ENCODE measurements around the gene PPARG.
"Not testable (repeated sequence)": the region's sequence is repeated elsewhere in the genome, so short reads cannot be mapped to it uniquely, and the experiment has no call there.

Gene PPARG

DNA sequence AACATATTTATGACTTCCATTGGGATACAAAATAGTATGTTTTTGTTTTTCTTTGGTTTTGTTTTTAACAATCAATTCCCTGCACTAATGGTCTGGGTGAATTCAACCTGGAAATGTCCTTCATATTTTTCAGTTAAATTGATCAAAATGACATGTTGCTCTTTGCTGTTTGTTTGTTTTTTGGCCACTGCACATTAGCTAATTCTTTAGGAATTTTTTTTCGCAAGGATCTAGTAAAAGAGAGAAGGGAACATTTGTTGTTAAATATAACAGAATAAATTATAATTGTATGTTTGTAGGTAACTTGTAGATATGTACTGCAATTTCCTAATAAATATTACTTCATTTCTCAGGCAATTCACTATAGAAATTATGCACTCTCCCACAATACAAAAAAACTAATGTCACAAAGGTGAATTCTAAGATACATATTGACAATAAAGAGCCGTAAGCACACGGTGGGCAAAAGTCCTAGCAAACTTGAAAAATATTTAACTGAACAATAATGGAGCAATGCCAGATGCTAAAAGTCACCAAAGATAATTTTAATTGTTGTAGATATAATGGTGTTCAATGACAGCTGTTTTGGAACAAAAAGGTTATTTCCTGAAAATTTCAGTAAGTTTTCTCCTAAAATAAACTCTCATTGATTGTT, 21.4 kb upstream of the PPARG start:
- no peak for DNase-seq (ENCODE audit: low read depth)
- TF ChIP-seq, protein P1, sequence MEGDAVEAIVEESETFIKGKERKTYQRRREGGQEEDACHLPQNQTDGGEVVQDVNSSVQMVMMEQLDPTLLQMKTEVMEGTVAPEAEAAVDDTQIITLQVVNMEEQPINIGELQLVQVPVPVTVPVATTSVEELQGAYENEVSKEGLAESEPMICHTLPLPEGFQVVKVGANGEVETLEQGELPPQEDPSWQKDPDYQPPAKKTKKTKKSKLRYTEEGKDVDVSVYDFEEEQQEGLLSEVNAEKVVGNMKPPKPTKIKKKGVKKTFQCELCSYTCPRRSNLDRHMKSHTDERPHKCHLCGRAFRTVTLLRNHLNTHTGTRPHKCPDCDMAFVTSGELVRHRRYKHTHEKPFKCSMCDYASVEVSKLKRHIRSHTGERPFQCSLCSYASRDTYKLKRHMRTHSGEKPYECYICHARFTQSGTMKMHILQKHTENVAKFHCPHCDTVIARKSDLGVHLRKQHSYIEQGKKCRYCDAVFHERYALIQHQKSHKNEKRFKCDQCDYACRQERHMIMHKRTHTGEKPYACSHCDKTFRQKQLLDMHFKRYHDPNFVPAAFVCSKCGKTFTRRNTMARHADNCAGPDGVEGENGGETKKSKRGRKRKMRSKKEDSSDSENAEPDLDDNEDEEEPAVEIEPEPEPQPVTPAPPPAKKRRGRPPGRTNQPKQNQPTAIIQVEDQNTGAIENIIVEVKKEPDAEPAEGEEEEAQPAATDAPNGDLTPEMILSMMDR (conservative IDR thresholded peaks at IDR 0.05; ENCODE audit: control insufficient read depth, insufficient read depth, low read depth, low read length), result no peak
- H3K4me3 ChIP-seq (ENCODE audit: control insufficient read depth, low read depth, low read length), result no peak overlapping the region

DNA sequence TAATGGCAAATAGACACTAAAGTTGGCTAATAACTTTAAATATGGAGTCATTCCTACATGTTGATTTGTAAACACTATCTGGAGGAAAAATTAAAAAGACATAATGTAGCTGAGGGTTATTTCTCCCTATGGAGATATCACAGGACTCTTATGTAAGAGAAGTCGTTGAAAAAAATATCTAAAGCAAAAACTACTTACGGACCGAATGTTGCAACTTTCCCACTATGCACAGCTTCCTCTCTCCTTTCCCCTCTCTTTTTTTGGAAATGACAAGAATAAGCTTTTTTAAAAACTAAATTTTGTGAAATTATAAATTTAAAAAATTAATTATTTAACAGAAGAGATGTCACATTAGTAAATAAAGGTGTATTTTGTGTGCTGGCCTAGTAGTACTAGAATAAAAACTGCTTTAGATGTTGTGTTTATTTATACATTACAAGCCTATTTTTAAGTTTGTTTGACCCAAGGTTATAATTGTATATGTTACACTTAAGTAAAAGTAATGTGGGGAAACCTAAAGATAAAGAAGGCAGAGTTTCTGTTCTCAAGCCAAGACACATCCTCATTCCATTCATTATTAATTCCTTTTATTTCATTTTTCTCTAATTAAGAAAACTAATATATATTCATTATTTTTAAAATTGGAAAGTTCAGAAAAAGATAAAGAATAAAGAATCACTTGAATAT, 20.7 kb upstream of the PPARG start:
- no peak for DNase-seq (ENCODE audit: low read depth)
- H3K4me3 ChIP-seq (ENCODE audit: control insufficient read depth, low read depth, low read length), result no peak overlapping the region
- TF ChIP-seq, protein P1 (conservative IDR thresholded peaks at IDR 0.05; ENCODE audit: control insufficient read depth, insufficient read depth, low read depth, low read length), result no peak

- TF ChIP-seq, protein P1 (conservative IDR thresholded peaks at IDR 0.05; ENCODE audit: control insufficient read depth, insufficient read depth, low read depth, low read length), result no peak
- no peak for DNase-seq (ENCODE audit: low read depth)
- H3K4me3 ChIP-seq (ENCODE audit: control insufficient read depth, low read depth, low read length), result no peak overlapping the region
Measured at GRCh38 chr3:12270976-12271375, 17.9 kb upstream of the PPARG start.

GRCh38 chr3:12273045-12273695, 15.7 kb upstream of the PPARG start:
- no peak for DNase-seq (ENCODE audit: low read depth)

DNA sequence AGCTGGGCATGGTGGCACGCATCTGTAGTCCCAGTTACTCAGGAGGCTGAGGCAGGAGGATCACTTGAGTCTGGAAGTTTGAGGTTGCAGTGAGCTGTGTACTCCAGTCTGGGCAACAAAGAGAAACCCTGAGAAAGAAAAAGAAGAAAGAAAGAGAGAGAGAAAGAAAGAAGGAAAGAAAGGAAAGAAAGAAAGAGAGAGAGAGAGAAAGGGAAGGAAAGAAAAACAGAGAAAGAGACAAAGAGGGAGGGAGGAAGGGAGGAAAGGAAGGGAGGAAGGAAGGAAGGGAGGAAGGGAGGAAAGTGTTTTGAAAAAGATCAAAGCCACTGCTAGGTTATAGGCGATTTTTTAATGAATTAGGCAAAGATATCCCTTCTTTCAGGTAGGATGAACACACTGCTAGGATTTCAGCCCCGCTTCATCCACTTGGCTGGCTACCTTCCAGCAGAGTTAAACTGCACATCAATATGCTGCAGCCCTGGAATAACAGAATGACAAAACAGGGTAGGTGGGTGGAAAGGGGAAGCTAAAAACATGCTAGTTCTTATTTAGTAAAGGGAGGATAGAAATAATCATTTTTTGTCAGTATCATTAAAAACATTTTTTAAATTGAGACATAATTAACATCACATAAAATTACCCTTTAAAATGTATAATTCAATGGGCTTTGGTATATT, 12.8 kb upstream of the PPARG start:
- TF ChIP-seq, protein P1 (conservative IDR thresholded peaks at IDR 0.05; ENCODE audit: control insufficient read depth, insufficient read depth, low read depth, low read length), result no peak
- DNase-seq (ENCODE audit: low read depth), result no peak
- H3K4me3 ChIP-seq (ENCODE audit: control insufficient read depth, low read depth, low read length), result no peak overlapping the region

More at GRCh38 chr3:12273045-12273695, 15.7 kb upstream of the PPARG start:
- H3K4me3 ChIP-seq (ENCODE audit: control insufficient read depth, low read depth, low read length), result no peak overlapping the region
- TF ChIP-seq, protein P1 (conservative IDR thresholded peaks at IDR 0.05; ENCODE audit: control insufficient read depth, insufficient read depth, low read depth, low read length), result no peak

GRCh38 chr3:12276827-12277226, 12.0 kb upstream of the PPARG start:
- not testable (repeated sequence) for H3K4me3 ChIP-seq (ENCODE audit: control insufficient read depth, low read depth, low read length); DNase-seq (ENCODE audit: low read depth)

DNA sequence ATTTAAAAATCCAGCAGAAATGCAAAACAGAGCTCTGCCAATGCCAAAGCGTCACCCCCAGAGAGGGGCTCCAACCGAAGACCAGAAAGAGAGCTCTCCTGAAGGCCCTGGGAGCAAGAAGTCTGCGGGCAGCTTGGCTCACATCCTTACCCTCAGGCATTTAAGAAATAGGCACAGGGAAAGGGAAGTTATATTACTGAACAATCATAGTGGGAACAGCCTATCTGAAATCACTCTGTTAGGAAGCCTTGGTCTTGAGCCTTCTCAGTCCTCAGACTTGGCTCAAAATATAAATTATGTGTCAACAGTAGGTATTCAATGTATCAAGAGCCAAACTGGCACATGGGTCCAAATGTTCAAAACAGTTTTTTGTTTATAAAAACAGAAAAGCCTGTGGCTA, 10.3 kb upstream of the PPARG start:
- no peak for DNase-seq (ENCODE audit: low read depth)
- no peak overlapping the region for H3K4me3 ChIP-seq (ENCODE audit: control insufficient read depth, low read depth, low read length)
- TF ChIP-seq, protein P1 (conservative IDR thresholded peaks at IDR 0.05; ENCODE audit: control insufficient read depth, insufficient read depth, low read depth, low read length), result no peak
